ENCODE data around the gene MYL12B. TPM values are rescaled to one million over a fixed set of nuclear protein-coding genes. Genes with fewer than 3 reads are reported as not detected.

Gene MYL12B
- total and polyA plus RNA-seq, 2 donors (not counting 3 experiments of a cell fraction or from before 2014, with no cell fraction given), result 634 to 724 TPM

- Histone ChIP-seq H3K9ac (replicated peaks; ENCODE audit: extremely low read depth, insufficient read depth, low read length) (peak overlapping the region; percentile 100), H3K9me3 (replicated peaks; ENCODE audit: control insufficient read depth, insufficient read depth, low read length) (no peaks in the 10 kb centered on the region), H3K27ac (ENCODE audit: insufficient read depth, low read depth, low read length) (peak overlapping the region; percentile 83), H3K79me2 (ENCODE audit: control insufficient read depth, insufficient read depth, low read length) (peaks cover 33% of the 10 kb centered on the region), H3K9me1 (replicated peaks; ENCODE audit: control insufficient read depth, extremely low read depth, insufficient read depth, low read length) (no peaks in the 10 kb centered on the region), H4K20me1 (replicated peaks; ENCODE audit: control insufficient read depth, extremely low read depth, insufficient read depth, low read length) (no peaks in the 10 kb centered on the region), H3K4me3 (replicated peaks in 1 of 3; ENCODE audit: insufficient read depth in 1 of 3, low read depth in 1 of 3, low read length in 3 of 3) (peak overlapping the region; percentile 26 to 75 (median 66)), H2AFZ (ENCODE audit: low read depth, low read length) (peak overlapping the region; percentile 78), H3K4me2 (ENCODE audit: insufficient read depth, low read length) (peak overlapping the region; percentile 74), H3K36me3 (ENCODE audit: control insufficient read depth in 2 of 2, extremely low read depth in 1 of 2, insufficient read depth in 2 of 2, low read length in 2 of 2) (peaks cover 0 to 4% of the 10 kb centered on the region in 2 experiments), H3K4me1 (ENCODE audit: control insufficient read depth, extremely low read depth, insufficient read depth, low read length) (peaks cover 26% of the 10 kb centered on the region), H3K27me3 (ENCODE audit: control insufficient read depth in 2 of 2, insufficient read depth in 2 of 2, low read length in 2 of 2) (no peaks in the 10 kb centered on the region)
- peak; percentile 96 for TF ChIP-seq CTCF (IDR thresholded peaks at IDR 0.05; ENCODE audit: extremely low read depth in 1 of 2, insufficient read depth in 1 of 2, low read depth in 1 of 2, low read length in 2 of 2)
- TF ChIP-seq POLR2AphosphoS5 (IDR thresholded peaks at IDR 0.05; ENCODE audit: insufficient read depth, low read depth, low read length), result no peak
- CTCF ChIA-PET, result interaction anchor here (0.6 to 4.8 kb wide), 45 partner anchors 10 to 1660 kb away, joined by 3 to 54 read pairs (median 5); no protein-coding TSS in a partner anchor
- dilution Hi-C loops (cut with MboI; ENCODE audit: extremely low pct_ligation_motif_present, low sequenced_read_pairs), result no loop called here
- peak; percentile 86 for FAIRE-seq
- peak; percentile 91 for DNase-seq (ENCODE audit: low read depth, low spot score)
- POLR2A ChIA-PET, result interaction anchor here (0.7 to 1.4 kb wide), 7 partner anchors 94 to 675 kb away, joined by 3 to 4 read pairs (median 3); partner anchors contain the start of genes METTL4 and NDC80
- no TSS peak for BruUV-seq (replicated peaks)
- intact Hi-C loops (cut with micrococcal nuclease), result loop anchor here (1.0 to 10.0 kb wide), 9 partner anchors 93 to 1659 kb away; partner anchors contain the start of gene LPIN2
Measured at GRCh38 chr18:3245853-3246634, 15.9 kb upstream of the MYL12B start.

Measured in endothelial cell of umbilical vein (primary cell).